Activated B cell treated with CpG ODN at 0.5 μM for 24 hours (primary cell): ENCODE measurements around the gene PRPF8. TPM values are rescaled to one million over a fixed set of nuclear protein-coding genes. Genes with fewer than 3 reads are reported as not detected.

Experiments used
- ATAC-seq: fragments of 200-7000 bp; cut with Tn5 transposase; one replicate; pipeline ENCODE4 v1.10.0; 2021; ENCODE audit warnings: low read depth, mild to moderate bottlenecking, moderate library complexity
- CTCF ChIA-PET: fragments of 350-600 bp; sonication (Branson Sonifier 250); formaldehyde crosslinking; loops from one replicate; lab custom pipeline; 2021; ENCODE audit warnings: antibody characterized with exemption; lab: Charles Lee
- POLR2A ChIA-PET: fragments of 350-600 bp; sonication (Branson Sonifier 250); formaldehyde crosslinking; loops from one replicate; lab custom pipeline; 2021; ENCODE audit warnings: antibody characterized with exemption; lab: Charles Lee
- DNase-seq: peaks from one replicate; pipeline ENCODE4 v3.0.0; 2022
- H3K27ac Mint-ChIP-seq: one replicate; pipeline ENCODE4 v1.8.0; 2020; ENCODE audit warnings: mixed read lengths
- H3K27me3 Mint-ChIP-seq: one replicate; pipeline ENCODE4 v1.8.0; 2021; ENCODE audit warnings: mixed read lengths
- H3K36me3 Mint-ChIP-seq: one replicate; pipeline ENCODE4 v1.8.0; 2021; ENCODE audit warnings: low read depth, mixed read lengths
- H3K4me1 Mint-ChIP-seq: one replicate; pipeline ENCODE4 v1.8.0; 2021; ENCODE audit warnings: mixed read lengths
- H3K4me3 Mint-ChIP-seq: one replicate; pipeline ENCODE4 v1.8.0; 2020; ENCODE audit warnings: mild to moderate bottlenecking, mixed read lengths
- H3K9me3 Mint-ChIP-seq: one replicate; pipeline ENCODE4 v1.8.0; 2020; ENCODE audit warnings: mixed read lengths
- intact Hi-C: fragments of 100-400 bp; cut with micrococcal nuclease; formaldehyde crosslinking; loops from one replicate; pipeline ENCODE4 v1.15.1; 2024
- total RNA-seq: library from RNA; stranded (reverse); gene quantifications from 2 replicates; pipeline ENCODE4 v1.2.3, GENCODE V29; 2022
- TF ChIP-seq, protein P1 (sequence below): fragments of 200-600 bp; IDR thresholded peaks from one replicate; pipeline ENCODE4 v1.8.0; 2022; ENCODE audit warnings: antibody characterized with exemption, mild to moderate bottlenecking

PRPF8 gene
- total RNA-seq, 1 donor from 2014 or later = 442 TPM

DNA sequence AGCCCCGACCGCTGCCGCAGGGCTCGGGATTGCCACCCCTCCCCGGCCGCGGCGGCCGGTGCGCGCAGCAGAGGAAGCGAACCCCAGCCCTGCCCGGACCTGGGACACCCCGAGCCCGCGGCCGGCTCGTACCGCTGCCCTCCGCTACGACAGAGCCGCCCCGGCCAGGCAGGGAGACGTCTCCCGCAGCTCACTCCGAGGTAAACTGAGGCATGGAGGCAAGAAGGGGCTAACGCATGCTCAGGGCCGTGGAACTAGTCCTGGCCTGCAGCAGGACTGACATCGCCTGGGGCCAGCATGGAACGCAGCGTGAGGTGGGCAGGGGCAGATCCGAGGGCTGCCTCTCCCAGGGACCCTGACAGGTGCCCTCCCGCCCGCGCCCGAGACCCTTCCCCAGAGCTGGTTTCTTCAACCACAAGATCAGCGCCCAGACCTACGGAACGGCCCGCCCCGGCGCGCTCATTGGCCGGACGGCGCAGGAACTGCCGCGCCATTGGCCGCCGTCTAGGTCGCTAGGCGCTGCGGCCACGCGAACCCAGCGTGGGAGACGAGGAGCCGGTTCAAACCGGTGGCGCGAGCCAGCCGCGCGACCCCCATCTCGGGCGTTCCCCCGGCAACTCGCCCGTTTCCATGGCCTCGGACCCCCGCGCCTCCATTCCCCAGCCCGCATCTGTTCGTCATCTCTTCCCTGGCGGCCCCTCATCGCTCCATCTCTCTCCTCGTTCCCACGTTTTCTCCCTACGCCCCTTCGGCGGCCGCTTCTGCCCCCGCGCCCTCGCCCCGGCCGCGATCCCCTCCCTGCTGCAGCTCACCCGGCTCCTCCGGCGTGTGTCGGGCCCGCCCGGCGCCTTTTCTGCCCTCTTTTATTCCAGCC lies 56.4 kb downstream of the PRPF8 start, which contains the start of gene SLC43A2:
Gene SLC43A2, minus strand, starts transcription at position 853 of the 874 bp plus-strand sequence. CDS start 960 bp downstream, outside the sequence.
- H3K4me1 Mint-ChIP-seq = peaks cover 58% of the 10 kb centered on the region
- no peaks in the 10 kb centered on the region for H3K9me3 Mint-ChIP-seq
- ATAC-seq (peak; percentile 59), DNase-seq (peak; percentile 80)
- H3K4me3 Mint-ChIP-seq = peak within 1 kb of the TSS; percentile 99
- H3K27me3 Mint-ChIP-seq = no peaks in the 10 kb centered on the region
- H3K27ac Mint-ChIP-seq = peak within 1 kb of the TSS; percentile 98
- intact Hi-C loops = loop anchor here (1.0 to 5.0 kb wide), 9 partner anchors 21 to 773 kb away; partner anchors contain the start of genes MNT, PITPNA, PRPF8 and RILP
- peaks cover 47% of the 10 kb centered on the region for H3K36me3 Mint-ChIP-seq
- ChIA-PET CTCF (interaction anchor here (0.9 to 6.4 kb wide), 10 partner anchors 17 to 266 kb away, joined by 3 to 124 read pairs (median 4); partner anchors contain the start of genes INPP5K, RILP and SCARF1), POLR2A (interaction anchor here (0.5 to 17.6 kb wide), 26 partner anchors 9 to 229 kb away, joined by 3 to 418 read pairs (median 8); partner anchors contain the start of genes INPP5K, MYO1C, PITPNA and RILP)
- TF ChIP-seq, protein P1, sequence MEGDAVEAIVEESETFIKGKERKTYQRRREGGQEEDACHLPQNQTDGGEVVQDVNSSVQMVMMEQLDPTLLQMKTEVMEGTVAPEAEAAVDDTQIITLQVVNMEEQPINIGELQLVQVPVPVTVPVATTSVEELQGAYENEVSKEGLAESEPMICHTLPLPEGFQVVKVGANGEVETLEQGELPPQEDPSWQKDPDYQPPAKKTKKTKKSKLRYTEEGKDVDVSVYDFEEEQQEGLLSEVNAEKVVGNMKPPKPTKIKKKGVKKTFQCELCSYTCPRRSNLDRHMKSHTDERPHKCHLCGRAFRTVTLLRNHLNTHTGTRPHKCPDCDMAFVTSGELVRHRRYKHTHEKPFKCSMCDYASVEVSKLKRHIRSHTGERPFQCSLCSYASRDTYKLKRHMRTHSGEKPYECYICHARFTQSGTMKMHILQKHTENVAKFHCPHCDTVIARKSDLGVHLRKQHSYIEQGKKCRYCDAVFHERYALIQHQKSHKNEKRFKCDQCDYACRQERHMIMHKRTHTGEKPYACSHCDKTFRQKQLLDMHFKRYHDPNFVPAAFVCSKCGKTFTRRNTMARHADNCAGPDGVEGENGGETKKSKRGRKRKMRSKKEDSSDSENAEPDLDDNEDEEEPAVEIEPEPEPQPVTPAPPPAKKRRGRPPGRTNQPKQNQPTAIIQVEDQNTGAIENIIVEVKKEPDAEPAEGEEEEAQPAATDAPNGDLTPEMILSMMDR = no peak

DNA sequence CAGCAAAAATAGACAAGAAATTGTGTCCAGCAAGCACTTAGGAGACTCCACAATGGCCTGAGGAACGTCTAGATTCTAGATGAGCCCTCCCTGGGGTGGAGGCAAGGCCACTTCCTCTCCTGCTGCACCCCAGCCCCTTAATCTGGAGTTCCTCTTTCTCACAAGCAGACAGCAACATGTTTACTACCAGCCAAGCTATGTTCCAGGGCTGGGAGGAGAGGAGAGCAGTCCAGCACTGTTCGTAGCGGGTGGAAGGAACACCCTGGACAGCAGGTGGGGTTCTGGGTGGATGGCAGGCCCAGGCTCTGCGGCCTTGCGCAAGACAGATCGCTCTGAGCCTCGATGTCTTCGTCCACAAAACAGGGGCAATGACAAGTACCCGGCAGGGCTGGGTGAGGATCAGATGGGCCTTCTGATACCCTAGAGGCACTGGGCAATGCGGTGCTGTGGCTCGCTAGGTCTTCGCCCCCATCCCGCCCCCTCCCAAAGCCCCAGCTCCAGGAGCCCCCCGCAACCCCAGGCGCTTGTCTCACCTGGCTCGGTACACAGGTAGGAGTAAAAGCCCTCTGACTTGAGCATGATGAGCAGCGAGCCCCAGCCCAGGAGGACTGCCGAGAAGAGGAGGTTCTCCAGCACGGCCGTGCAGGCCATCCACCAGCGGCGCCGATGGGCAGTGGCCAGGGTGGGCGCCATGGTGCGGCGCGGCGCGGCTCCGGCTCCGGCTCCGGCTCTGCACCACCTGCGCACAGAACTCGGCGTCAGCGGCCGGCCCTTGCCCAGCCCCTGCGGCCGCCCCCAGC lies 57.3 kb downstream of the PRPF8 start:
- H3K27me3 Mint-ChIP-seq = no peaks in the 10 kb centered on the region
- ATAC-seq (peak; percentile 13), DNase-seq (peak; percentile 46)
- CTCF ChIA-PET = interaction anchor here (1.0 to 6.4 kb wide), 6 partner anchors 11 to 262 kb away, joined by 3 to 124 read pairs (median 14); partner anchors contain the start of gene INPP5K
- POLR2A ChIA-PET = interaction anchor here (0.6 to 17.6 kb wide), 26 partner anchors 10 to 228 kb away, joined by 3 to 418 read pairs (median 8); partner anchors contain the start of genes INPP5K, PITPNA, RILP and RPA1
- peaks cover 50% of the 10 kb centered on the region for H3K36me3 Mint-ChIP-seq
- H3K9me3 Mint-ChIP-seq = no peaks in the 10 kb centered on the region
- intact Hi-C loops = loop anchor here (5.0 kb wide), 1 partner anchor 360 kb away; no protein-coding TSS in a partner anchor
- H3K4me3 Mint-ChIP-seq = peak overlapping the region; percentile 99
- TF ChIP-seq, protein P1 = no peak
- peaks cover 58% of the 10 kb centered on the region for H3K4me1 Mint-ChIP-seq
- H3K27ac Mint-ChIP-seq = peak overlapping the region; percentile 88

DNA sequence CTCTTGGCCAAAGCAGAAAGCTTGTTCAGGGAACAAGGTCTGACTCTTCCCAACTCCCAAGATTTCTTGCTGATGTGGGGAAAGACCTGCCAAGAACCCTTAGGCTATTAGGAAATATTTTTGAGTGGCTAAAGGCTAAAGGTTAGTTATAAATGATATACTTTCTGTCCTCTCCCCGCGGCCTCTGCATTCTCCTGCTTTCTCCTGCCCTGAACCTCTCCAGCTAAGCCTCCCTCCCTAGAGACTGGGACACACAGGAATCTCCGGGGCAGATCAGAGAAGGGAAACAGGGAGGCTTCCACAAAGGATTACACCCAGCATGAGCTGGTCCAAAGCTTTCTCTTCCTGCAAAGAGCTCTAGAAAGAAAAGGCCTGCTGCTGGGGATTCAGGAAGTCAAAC lies 58.3 kb downstream of the PRPF8 start:
- intact Hi-C loops = loop anchor here (5.0 kb wide), 1 partner anchor 359 kb away; no protein-coding TSS in a partner anchor
- Mint-ChIP-seq H3K9me3 (no peaks in the 10 kb centered on the region), H3K27me3 (no peaks in the 10 kb centered on the region)

DNA sequence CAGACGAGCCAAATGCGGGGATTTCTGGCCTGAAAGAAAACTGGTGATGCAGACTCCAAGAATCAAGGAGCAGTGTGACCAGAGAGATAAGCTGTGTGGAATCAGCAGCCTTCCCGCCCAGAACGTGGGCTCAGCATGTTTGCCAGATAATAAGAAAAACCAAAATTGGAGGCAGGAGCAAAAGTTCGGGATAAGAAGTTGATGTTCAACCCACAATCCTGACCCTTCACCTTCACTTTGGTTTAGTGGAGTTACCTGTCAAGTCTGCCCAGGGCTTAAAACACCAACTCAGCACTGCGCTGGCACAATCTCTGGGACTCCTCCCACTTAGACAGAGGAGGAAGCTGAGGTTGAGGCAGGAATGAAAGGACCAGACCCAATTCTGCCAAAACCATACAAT lies 59.1 kb downstream of the PRPF8 start:
- Mint-ChIP-seq H3K27ac (peak overlapping the region; percentile 88), H3K9me3 (no peaks in the 10 kb centered on the region), H3K4me1 (peaks cover 44% of the 10 kb centered on the region), H3K36me3 (peaks cover 63% of the 10 kb centered on the region), H3K4me3 (peak overlapping the region; percentile 99), H3K27me3 (no peaks in the 10 kb centered on the region)
- intact Hi-C loops = loop anchor here (5.0 kb wide), 1 partner anchor 358 kb away; no protein-coding TSS in a partner anchor
- TF ChIP-seq, protein P1 = no peak
- ChIA-PET POLR2A (interaction anchor here (0.6 to 17.6 kb wide), 11 partner anchors 14 to 1182 kb away, joined by 3 to 418 read pairs (median 4); partner anchors contain the start of genes CRK, INPP5K, RILP and SCARF1), CTCF (interaction anchor here (1.3 to 3.6 kb wide), 4 partner anchors 9 to 51 kb away, joined by 3 to 24 read pairs (median 6); no protein-coding TSS in a partner anchor)
- DNase-seq = no peak
- ATAC-seq = no peak

More for the DNA sequence above, 58.3 kb downstream of the PRPF8 start:
- no peak for ATAC-seq
- ChIA-PET POLR2A (interaction anchor here (0.6 to 17.6 kb wide), 12 partner anchors 15 to 275 kb away, joined by 3 to 418 read pairs (median 7); partner anchors contain the start of genes CRK, INPP5K, RILP and SCARF1), CTCF (interaction anchor here (0.9 to 3.6 kb wide), 6 partner anchors 10 to 261 kb away, joined by 3 to 24 read pairs (median 4); no protein-coding TSS in a partner anchor)
- TF ChIP-seq, protein P1 = no peak
- H3K4me1 Mint-ChIP-seq = peaks cover 51% of the 10 kb centered on the region
- no peak for DNase-seq
- H3K36me3 Mint-ChIP-seq = peaks cover 55% of the 10 kb centered on the region
- peak overlapping the region; percentile 88 for H3K27ac Mint-ChIP-seq
- peak overlapping the region; percentile 99 for H3K4me3 Mint-ChIP-seq
